ENCODE results near the gene TST.

TST gene

DNA sequence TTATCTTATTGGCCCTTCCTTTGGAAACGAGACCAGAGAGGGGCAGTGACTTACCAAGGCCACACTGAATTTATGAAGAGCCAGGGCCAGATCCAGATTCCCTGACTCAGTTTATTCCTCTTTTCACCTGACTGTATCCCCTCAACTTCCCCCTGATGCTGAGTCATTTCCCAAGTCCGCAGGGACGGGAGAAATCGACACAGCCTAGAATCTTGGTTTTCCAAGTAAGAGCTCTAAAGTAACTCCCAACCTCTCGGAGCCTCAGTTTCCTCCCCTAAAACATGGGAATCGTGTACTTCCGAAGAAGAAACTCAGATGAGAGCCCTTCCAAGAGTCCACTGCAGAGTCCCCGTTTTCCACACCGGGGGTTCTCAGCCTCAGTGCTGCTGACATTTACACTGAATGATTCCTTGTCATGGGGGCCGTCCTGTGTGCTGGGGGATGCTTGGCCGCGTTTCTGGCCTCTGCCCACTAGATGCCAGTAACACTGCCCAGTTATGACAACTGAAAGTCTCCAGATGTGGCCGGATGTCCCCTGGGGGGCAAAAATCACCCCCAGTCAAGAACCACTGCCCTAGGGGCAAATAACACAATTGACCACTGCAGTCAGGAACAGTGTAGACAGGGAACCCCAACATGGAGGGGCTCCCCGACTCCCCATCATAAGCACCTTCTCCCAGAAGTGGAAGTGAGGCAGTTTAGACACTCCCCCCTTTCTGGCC is 11.5 kb upstream of the TST start:
- DNase-seq = no peak

- no peak for DNase-seq
These were observed 9.7 kb upstream of the TST start for GRCh38 chr22:37028692-37029674.

DNA sequence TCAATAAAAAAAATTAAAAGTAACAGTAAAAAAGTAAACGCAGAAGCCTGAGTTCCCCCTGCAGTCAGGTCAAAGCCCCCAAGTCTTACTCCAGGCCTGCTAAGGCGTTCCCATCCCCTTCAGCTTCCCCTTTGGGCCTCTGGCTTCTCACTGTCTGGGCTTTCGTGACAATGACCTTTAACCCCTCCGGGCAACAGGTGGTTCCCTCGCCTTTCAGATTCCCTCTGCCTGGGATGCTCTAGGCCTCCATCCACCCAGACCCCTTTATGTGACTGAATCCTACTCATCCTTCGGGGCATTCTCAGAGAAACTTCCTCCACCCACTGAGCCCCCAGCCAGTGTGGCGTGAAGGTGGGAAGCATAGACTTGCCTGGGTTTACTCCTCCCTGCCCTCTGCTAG is 8.3 kb upstream of the TST start:
- no peak for DNase-seq

- DNase-seq = no peak
These were observed 7.1 kb upstream of the TST start for GRCh38 chr22:37026325-37026724.

- no peak for DNase-seq
These were observed 6.3 kb upstream of the TST start for GRCh38 chr22:37025500-37026070.

DNA sequence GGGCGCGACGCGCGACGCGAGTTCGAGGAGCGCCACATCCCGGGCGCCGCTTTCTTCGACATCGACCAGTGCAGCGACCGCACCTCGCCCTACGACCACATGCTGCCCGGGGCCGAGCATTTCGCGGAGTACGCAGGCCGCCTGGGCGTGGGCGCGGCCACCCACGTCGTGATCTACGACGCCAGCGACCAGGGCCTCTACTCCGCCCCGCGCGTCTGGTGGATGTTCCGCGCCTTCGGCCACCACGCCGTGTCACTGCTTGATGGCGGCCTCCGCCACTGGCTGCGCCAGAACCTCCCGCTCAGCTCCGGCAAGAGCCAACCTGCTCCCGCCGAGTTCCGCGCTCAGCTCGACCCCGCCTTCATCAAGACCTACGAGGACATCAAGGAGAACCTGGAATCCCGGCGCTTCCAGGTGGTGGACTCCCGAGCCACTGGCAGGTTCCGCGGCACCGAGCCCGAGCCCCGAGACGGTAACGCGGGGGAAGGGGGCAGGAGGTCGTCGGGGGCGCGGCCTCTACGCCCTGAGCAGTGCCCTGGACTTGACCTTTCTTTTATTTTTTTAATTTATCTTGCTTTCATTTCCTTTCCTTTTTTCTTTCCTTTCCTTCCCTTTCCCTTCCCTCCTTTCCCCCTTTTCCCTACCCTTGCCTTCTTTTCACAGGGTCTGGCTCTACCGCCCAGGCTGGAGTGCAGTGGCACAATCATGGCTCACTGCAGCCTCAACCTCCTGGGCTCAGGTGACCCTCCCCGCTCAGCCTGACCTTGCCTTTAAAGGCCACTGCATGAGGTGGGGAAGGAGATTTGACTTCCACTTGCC is 5.3 kb upstream of the TST start:
- no peak for DNase-seq

- no peak for DNase-seq
These were observed 4.6 kb upstream of the TST start for GRCh38 chr22:37023743-37024338.

DNA sequence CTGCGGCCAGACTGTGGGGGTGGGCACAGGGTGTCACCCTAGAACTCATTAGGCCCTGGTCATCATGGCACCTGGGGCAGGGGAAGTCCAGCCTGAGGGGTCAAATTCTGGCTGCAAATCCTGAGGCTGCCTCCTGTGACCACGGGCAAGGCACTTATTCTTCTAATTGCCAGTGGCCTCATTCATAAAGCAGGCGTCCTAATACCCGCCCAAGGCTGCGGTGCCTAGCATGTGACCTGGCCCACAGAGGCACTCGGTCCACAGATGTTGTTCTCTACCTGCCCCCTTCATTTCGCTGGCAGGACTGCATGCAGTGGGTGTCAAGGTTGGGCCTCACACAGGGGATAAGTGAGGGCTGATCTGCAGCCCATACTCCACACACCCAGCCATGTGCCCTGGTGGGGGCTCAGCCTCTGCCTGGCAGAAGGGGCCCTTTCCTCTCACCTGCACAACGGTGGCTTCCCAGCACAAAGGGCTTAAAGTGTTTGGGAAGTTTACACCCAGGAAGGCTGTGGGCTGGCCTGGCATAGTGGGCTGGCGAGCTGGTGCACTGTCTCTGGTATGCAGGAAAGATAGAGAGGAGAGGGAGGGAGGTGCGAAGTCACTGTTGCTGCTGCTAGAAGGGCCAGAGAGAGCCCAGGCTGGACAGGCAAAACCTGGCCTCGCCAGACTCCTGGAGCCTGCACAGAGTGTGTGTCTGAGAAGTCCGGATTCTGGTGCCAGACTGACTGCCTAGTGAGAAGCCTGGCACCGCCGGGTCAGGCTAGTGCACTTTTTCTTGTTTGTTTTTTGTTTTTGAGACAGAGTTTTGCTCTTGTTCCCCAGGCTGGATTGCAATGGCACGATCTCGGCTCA is 3.5 kb upstream of the TST start:
- no peak for DNase-seq

DNA sequence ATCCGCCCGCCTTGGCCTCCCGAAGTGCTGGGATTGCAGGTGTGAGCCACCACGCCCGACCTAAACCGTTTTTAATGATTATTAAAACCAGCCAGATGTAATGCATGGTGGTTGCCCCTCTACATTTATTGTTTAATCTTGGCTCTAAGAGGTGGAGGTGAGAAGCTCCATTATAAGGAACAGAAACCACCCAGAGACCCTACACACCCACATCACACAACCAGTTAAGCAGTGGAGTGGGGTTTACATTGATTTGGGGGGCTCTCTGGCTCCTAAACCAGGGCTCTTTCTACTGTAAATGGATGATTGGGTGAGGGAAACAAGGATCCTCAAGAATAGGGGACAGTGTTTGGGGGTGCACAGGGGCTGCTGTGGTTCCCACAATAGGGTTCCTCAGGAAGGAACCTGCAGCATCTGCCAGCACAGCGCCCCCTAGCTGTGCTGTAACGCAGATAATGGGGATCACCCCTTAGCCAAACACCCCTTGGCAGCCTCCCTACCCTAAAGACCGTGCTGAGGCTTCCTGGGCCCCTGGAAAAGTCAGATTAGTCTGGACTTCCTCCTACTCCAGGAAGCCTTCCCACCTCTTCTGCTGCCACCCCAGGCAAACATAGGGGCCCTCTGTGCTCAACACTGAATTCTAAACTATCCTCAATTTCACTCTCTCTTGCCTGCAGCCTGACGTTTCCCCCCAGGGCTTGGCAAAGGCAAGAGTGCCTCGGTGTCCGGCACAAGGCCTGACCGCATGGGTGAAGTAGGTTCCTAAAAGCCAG is 2.6 kb upstream of the TST start:
- DNase-seq = peak; percentile 69

DNA sequence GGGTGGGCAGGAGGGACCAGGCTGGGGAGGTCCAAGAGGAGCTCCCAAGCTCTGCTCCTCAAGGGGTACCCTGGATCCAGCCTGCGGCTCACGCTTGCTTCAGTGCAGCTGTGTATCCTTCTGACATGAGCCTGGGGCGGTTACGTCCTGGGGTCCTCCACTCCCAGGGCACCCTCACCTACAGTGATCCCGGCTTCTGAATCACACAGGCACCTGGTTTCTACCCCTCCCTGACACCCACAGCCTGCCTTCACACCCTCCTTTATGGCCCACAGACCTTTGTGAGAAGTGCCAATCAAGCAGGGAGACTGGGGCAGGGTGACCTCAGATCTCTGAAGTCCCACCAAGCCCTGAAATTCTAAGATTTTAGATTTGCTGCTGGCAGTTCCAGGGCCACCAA is 1.8 kb upstream of the TST start:
- DNase-seq = no peak

GRCh38 chr22:37020192-37020479 is 889 bp upstream of the TST start:
- no peak for DNase-seq

- DNase-seq = peak; percentile 4
These were observed 385 bp downstream of the TST start for GRCh38 chr22:37018815-37019308.

DNA sequence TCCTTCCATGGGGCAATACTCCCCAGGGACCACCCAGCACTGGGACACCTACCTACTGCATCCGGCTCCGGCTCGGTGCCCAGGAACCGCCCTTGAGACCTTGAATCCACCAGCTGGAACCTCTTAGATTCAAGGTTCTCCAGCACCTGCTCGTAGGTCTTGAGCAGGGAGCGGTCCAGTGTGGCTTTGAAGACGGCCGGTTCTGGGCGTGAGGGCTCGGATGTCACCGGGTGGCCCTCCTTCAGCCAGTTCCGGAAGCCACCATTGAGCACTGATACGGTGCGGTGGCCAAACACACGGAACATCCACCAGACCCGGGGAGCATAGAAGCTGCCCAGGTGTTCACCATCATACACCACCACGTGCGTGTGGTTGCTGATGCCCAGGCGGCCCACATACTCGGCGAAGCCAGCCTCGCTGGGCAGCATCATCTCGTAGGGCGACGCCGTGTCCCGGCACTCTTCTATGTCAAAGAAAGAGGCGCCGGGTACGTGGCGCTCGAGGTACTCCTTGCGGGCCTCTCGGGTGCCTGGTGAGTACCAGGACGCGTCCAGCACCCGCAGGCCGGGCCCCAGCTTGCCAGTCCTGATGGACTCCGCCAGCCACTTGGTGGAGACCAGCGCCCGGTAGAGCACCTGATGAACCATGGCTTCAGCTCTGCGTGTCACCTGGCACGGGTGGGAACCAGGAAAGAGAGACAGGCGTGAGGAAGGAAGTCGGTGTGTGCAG is 997 bp downstream of the TST start:
- no peak for DNase-seq

DNA sequence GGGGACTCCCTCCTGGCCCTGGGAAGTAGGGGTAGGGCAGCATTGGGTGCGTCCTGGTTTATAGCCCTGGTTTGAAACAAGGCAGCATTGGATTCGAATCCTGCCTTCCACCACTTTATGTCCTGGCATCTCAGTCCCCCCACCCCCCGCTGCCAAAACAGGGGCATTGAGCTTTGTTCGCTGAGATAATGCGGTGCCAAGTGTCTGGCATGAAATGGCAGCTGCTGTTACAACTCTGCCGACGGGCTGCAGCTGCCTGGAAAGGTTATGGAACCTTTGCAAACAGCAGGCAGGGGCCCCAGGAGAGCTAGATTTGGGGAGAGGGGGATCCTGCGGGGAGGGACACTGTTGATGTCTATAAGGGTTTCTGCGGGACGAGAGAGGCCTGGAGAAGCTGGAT is 1.9 kb downstream of the TST start:
- DNase-seq = no peak

DNA sequence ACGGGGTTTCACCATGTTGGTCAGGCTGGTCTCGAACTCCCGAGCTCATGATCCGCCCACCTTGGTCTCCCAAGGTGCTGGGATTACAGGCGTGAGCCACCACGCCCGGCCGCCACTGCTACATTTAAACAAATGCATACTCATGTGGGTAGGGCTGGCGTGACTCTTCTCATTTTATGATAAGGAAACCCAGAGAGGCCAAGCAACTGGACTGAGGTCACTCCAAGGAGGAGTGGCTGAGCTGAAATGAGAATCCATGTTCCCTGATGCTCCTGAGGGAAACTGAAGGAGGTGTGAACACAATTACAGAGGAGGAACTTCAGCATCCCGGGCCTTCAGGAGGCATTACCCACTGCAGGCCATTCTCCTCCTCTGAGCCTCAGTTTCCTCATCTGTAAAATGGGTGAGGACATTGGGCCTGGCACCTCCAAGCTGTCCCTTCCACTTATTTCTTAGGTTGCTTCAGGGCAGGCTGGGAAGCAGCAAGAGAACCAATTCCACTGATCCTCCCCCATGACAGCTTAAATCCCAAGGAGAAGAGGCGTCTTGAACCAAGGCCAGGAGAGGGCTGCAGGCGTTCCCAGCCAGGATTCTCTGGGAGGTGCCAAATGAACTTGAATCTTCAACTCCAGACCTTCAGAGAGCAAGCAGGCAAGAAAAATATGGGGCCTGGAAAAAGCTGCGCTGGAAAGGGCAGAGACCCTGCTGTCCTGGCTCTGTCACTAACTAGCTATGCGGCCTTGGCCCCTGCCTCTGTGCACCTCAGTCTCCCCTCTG is 2.9 kb downstream of the TST start:
- no peak for DNase-seq

- no peak for DNase-seq
These were observed 3.7 kb downstream of the TST start for GRCh38 chr22:37015587-37015878.

GRCh38 chr22:37014835-37015586 is 4.2 kb downstream of the TST start:
- no peak for DNase-seq

DNA sequence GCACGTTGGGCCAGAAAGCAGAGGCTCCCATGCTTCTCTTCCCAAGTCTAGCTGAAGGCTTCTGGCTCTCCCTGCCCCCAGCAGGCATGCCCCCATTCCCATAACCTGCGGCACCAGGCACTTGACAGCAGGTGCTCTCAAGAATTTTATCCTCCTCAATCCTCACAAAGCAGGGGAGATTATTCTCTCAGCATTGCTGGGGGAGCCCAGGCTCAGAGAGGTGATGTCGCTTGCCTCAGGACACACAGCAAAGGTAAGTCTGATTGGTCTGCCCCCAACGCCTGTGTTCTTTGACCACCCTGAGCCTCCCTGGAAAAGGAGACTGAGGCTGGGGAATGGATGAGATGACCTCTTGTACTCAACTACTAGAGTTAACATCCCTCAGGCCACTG is 4.8 kb downstream of the TST start:
- no peak for DNase-seq

GRCh38 chr22:37012956-37013355 is 6.3 kb downstream of the TST start:
- DNase-seq = no peak

Data from CD4-positive, alpha-beta T cell treated with Interleukin-17A for 4 hours (primary cell).